Hepatocyte (in vitro differentiated cells): ENCODE results near the gene CMIP. TPM values are rescaled to one million over a fixed set of nuclear protein-coding genes. Genes with fewer than 3 reads are reported as not detected.
A peak's percentile ranks its signal among the peaks of the same experiment; 100 is the strongest.

Source experiments
- DNase-seq: peaks from one replicate; pipeline ENCODE4 v3.0.0-alpha.2; 2016; ENCODE audit warnings: low spot score
- H2AFZ ChIP-seq: fragments of 200-600 bp; sonication (generic); 2 replicates; pipeline ENCODE4 v1.6.0; 2016; ENCODE audit warnings: antibody characterized with exemption, mild to moderate bottlenecking
- H3K27ac ChIP-seq: fragments of 200-600 bp; sonication (generic); 2 replicates; pipeline ENCODE4 v1.5.1; 2016; ENCODE audit warnings: mild to moderate bottlenecking
- H3K27me3 ChIP-seq: fragments of 200-600 bp; sonication (generic); 2 replicates; pipeline ENCODE4 v1.6.1; 2016
- H3K36me3 ChIP-seq: fragments of 200-600 bp; sonication (generic); replicated peaks from 2 replicates; pipeline ENCODE4 v1.5.1; 2016; ENCODE audit warnings: low read depth; ENCODE audit not compliant: insufficient read depth
- H3K4me1 ChIP-seq: fragments of 200-600 bp; sonication (generic); 2 replicates; pipeline ENCODE4 v1.5.1; 2016; ENCODE audit warnings: mild to moderate bottlenecking, moderate library complexity; ENCODE audit not compliant: insufficient read depth
- H3K4me2 ChIP-seq: fragments of 200-600 bp; sonication (generic); 2 replicates; pipeline ENCODE4 v1.6.0; 2016
- H3K4me3 ChIP-seq: fragments of 200-600 bp; sonication (generic); 2 replicates; pipeline ENCODE4 v1.5.1; 2016; ENCODE audit warnings: mild to moderate bottlenecking
- H3K79me2 ChIP-seq: fragments of 200-600 bp; sonication (generic); 2 replicates; pipeline ENCODE4 v1.6.0; 2017; ENCODE audit warnings: mild to moderate bottlenecking
- H3K9me2 ChIP-seq: fragments of 200-600 bp; sonication (generic); replicated peaks from 2 replicates; pipeline ENCODE4 v1.6.0; 2017; ENCODE audit warnings: mild to moderate bottlenecking; ENCODE audit not compliant: insufficient read depth
- H3K9me3 ChIP-seq: fragments of 200-600 bp; sonication (generic); 2 replicates; pipeline ENCODE4 v1.5.1; 2016; ENCODE audit warnings: low read depth, mild to moderate bottlenecking
- H4K20me1 ChIP-seq: fragments of 200-600 bp; sonication (generic); 2 replicates; pipeline ENCODE4 v1.6.0; 2016; ENCODE audit warnings: mild to moderate bottlenecking; ENCODE audit not compliant: insufficient read depth, poor library complexity, severe bottlenecking
- CTCF ChIP-seq: fragments of 200-600 bp; sonication (generic); IDR thresholded peaks from 2 replicates; pipeline ENCODE4 v1.5.1; 2016; ENCODE audit warnings: antibody characterized with exemption, mild to moderate bottlenecking; ENCODE audit not compliant: poor library complexity
- EZH2 ChIP-seq: fragments of 200-600 bp; sonication (generic); IDR thresholded peaks from 2 replicates; pipeline ENCODE4 v1.6.1; 2016; ENCODE audit warnings: antibody characterized with exemption, mild to moderate bottlenecking, borderline replicate concordance
- EZH2phosphoT487 ChIP-seq: fragments of 200-600 bp; sonication (generic); IDR thresholded peaks from one replicate; pipeline ENCODE4 v1.6.1; 2018; ENCODE audit warnings: antibody characterized with exemption, mild to moderate bottlenecking, low read depth, moderate library complexity; ENCODE audit not compliant: unreplicated experiment, severe bottlenecking
- WGBS: methylation state at CpG from one replicate; pipeline ENCODE4 v1.1.6; 2016; ENCODE audit warnings: low lambda C conversion rate; ENCODE audit errors: missing lambda C conversion rate; 5-methylcytosine and 5-hydroxymethylcytosine counted together
- polyA plus RNA-seq: library from polyadenylated mRNA; unstranded; fragments of >200 nt; fragmentation: Nextera tagmentation; extraction: Ambion mirVana; gene quantifications from 2 replicates; pipeline ENCODE4 v1.2.1, GENCODE V29; 2016
- total RNA-seq: library from RNA; depleted of rRNA; stranded (reverse); fragments of >200 nt; gene quantifications from 2 replicates; pipeline ENCODE4 v1.2.3, GENCODE V29; 2014

The CMIP gene
- total and polyA plus RNA-seq, 2 experiments from 2014 or later, result 5.8 to 17.8 TPM

GRCh38 chr16:81451753-81452680 lies 7.4 kb downstream of the CMIP start:
- Histone ChIP-seq H2AFZ (no peak overlapping the region), H3K4me3 (no peak overlapping the region), H3K36me3 (no peaks in the 10 kb centered on the region), H3K4me1 (peaks cover 51% of the 10 kb centered on the region), H3K27ac (peak overlapping the region; percentile 78), H3K4me2 (peak overlapping the region; percentile 30), H4K20me1 (peaks cover 90% of the 10 kb centered on the region), H3K79me2 (peaks cover 97% of the 10 kb centered on the region), H3K9me2 (no peaks in the 10 kb centered on the region), H3K9me3 (no peaks in the 10 kb centered on the region), H3K27me3 (no peaks in the 10 kb centered on the region)
- DNase-seq, result peak; percentile 68
- TF ChIP-seq EZH2phosphoT487 (no peak), EZH2 (no peak)
- WGBS, result 62% methylated on average over 20 of the region's 20 CpGs

GRCh38 chr16:81453091-81453728 lies 8.6 kb downstream of the CMIP start:
- Histone ChIP-seq H3K79me2 (peaks cover 87% of the 10 kb centered on the region), H3K27me3 (no peaks in the 10 kb centered on the region), H3K9me3 (no peaks in the 10 kb centered on the region), H3K9me2 (no peaks in the 10 kb centered on the region), H3K4me3 (no peak overlapping the region), H4K20me1 (peaks cover 78% of the 10 kb centered on the region), H3K36me3 (no peaks in the 10 kb centered on the region), H3K27ac (no peak overlapping the region), H3K4me2 (no peak overlapping the region), H3K4me1 (peaks cover 50% of the 10 kb centered on the region), H2AFZ (no peak overlapping the region)
- DNase-seq, result no peak
- TF ChIP-seq CTCF (no peak), EZH2 (no peak), EZH2phosphoT487 (no peak)
- WGBS, result 86% methylated on average over 14 of the region's 14 CpGs

GRCh38 chr16:81454044-81454443 lies 9.4 kb downstream of the CMIP start:
- no peak for TF ChIP-seq EZH2phosphoT487
- no peak for TF ChIP-seq EZH2
- TF ChIP-seq CTCF, result no peak
- no peak for DNase-seq
- peaks cover 76% of the 10 kb centered on the region for H4K20me1 ChIP-seq
- H3K9me3 ChIP-seq, result no peaks in the 10 kb centered on the region
- peaks cover 48% of the 10 kb centered on the region for H3K4me1 ChIP-seq
- H3K79me2 ChIP-seq, result peaks cover 88% of the 10 kb centered on the region
- no peak overlapping the region for H3K4me2 ChIP-seq
- H3K27ac ChIP-seq, result no peak overlapping the region
- no peaks in the 10 kb centered on the region for H3K36me3 ChIP-seq
- 97% methylated on average over 7 of the region's 7 CpGs for WGBS
- H3K4me3 ChIP-seq, result no peak overlapping the region
- H2AFZ ChIP-seq, result no peak overlapping the region
- H3K27me3 ChIP-seq, result no peaks in the 10 kb centered on the region
- no peaks in the 10 kb centered on the region for H3K9me2 ChIP-seq

- 91% methylated on average over 13 of the region's 13 CpGs for WGBS
- no peaks in the 10 kb centered on the region for H3K27me3 ChIP-seq
- TF ChIP-seq EZH2, result no peak
- TF ChIP-seq EZH2phosphoT487, result no peak
- no peak for TF ChIP-seq CTCF
- no peak overlapping the region for H3K4me3 ChIP-seq
- DNase-seq, result no peak
- H2AFZ ChIP-seq, result no peak overlapping the region
- H3K4me2 ChIP-seq, result no peak overlapping the region
- no peak overlapping the region for H3K27ac ChIP-seq
- H4K20me1 ChIP-seq, result peaks cover 72% of the 10 kb centered on the region
- H3K36me3 ChIP-seq, result no peaks in the 10 kb centered on the region
- H3K9me2 ChIP-seq, result no peaks in the 10 kb centered on the region
- peaks cover 38% of the 10 kb centered on the region for H3K4me1 ChIP-seq
- H3K79me2 ChIP-seq, result peaks cover 88% of the 10 kb centered on the region
- no peaks in the 10 kb centered on the region for H3K9me3 ChIP-seq
These were observed 10.4 kb downstream of the CMIP start for GRCh38 chr16:81455006-81455405.
